ENCODE measurements around the gene NETO2. TPM values are rescaled to one million over a fixed set of nuclear protein-coding genes. Genes with fewer than 3 reads are reported as not detected.

Gene NETO2
- total and polyA plus RNA-seq, 2 of the 13 experiments (the other 11 are each of a cell fraction or from before 2014, with no cell fraction given) = 8.2 to 13.5 TPM

- Histone ChIP-seq H3K36me3 (replicated peaks in 1 of 2; ENCODE audit: control insufficient read depth in 1 of 2, insufficient read depth in 2 of 2, low read length in 2 of 2) (no peaks in the 10 kb centered on the region), H3K9ac (ENCODE audit: insufficient read depth, low read depth, low read length) (no peak overlapping the region), H3K4me1 (ENCODE audit: insufficient read depth, low read length) (no peaks in the 10 kb centered on the region), H4K20me1 (ENCODE audit: insufficient read depth, low read length) (no peaks in the 10 kb centered on the region), H2AFZ (ENCODE audit: low read length) (no peak overlapping the region), H3K4me3 (replicated peaks in 1 of 3; ENCODE audit: insufficient read depth in 1 of 3, low read depth in 2 of 3, low read length in 3 of 3) (no peak overlapping the region), H3K4me2 (ENCODE audit: low read depth, low read length) (no peak overlapping the region), H3K79me2 (ENCODE audit: insufficient read depth, low read length) (no peaks in the 10 kb centered on the region), H3K27me3 (ENCODE audit: control insufficient read depth in 1 of 2, insufficient read depth in 2 of 2, low read length in 2 of 2) (no peaks in the 10 kb centered on the region; a peak in 1 of 5 replicates), H3K9me3 (ENCODE audit: low read length) (no peaks in the 10 kb centered on the region), H3K27ac (ENCODE audit: extremely low read length, insufficient read depth, low read length) (no peak overlapping the region)
- ChIA-PET POLR2A (interaction anchor here (0.6 kb wide), 1 partner anchor 265 kb away, joined by 3 read pairs; no protein-coding TSS in a partner anchor), CTCF (ENCODE audit: low intra/inter-chr PET ratio, low total read pairs) (no interaction called here)
- DNase-seq (ENCODE audit: low spot score) (peak; percentile 17), FAIRE-seq (no peak), ATAC-seq (peak; percentile 70)
- intact Hi-C loops (cut with micrococcal nuclease; ENCODE audit: unreplicated experiment) (no loop called here), in situ Hi-C loops (cut with HindIII; ENCODE audit: extremely low pct_ligation_motif_present, low pct_unique_long_range_greater_than_20kb) (no loop called here)
- 53% methylated on average over 3 of the region's 3 CpGs for WGBS (ENCODE audit: low lambda C conversion rate)
- BruUV-seq (replicated peaks) = no TSS peak
- 0 out of 2 replicates have a peak, but pooled peaks have one; percentile 24 for TF ChIP-seq TEF (CRISPR knock-in tag; IDR thresholded peaks at IDR 0.05)
- TF ChIP-seq ZNF644 (CRISPR knock-in tag; IDR thresholded peaks at IDR 0.05; ENCODE audit: low read depth) = 0 out of 2 replicates have a peak, but pooled peaks have one; percentile 9
- peak; percentile 11; the same call in 1 of the 2 replicates for TF ChIP-seq STAG1 (CRISPR knock-in tag; IDR thresholded peaks at IDR 0.05)
- no peak for TF ChIP-seq ZNF607 (CRISPR knock-in tag; IDR thresholded peaks at IDR 0.05; ENCODE audit: borderline replicate concordance)
These were observed 32.8 kb downstream of the NETO2 start for GRCh38 chr16:47110939-47111338.

- no TSS peak for BruUV-seq (replicated peaks)
- no peak for TF ChIP-seq FLYWCH1 (CRISPR knock-in tag; IDR thresholded peaks at IDR 0.05)
- no peak for TF ChIP-seq KDM6A (CRISPR knock-in tag; IDR thresholded peaks at IDR 0.05; ENCODE audit: low read depth)
- no peak for TF ChIP-seq CHD4 (IDR thresholded peaks at IDR 0.05; ENCODE audit: borderline replicate concordance, low read length)
- no peak for TF ChIP-seq THRA (CRISPR knock-in tag; IDR thresholded peaks at IDR 0.05; ENCODE audit: borderline replicate concordance)
- TF ChIP-seq ZNF605 (CRISPR knock-in tag; IDR thresholded peaks at IDR 0.05) = no peak
- TF ChIP-seq ZNF724P (CRISPR knock-in tag; IDR thresholded peaks at IDR 0.05; ENCODE audit: borderline replicate concordance) = no peak
- no peak for TF ChIP-seq ZBTB39 (CRISPR knock-in tag; IDR thresholded peaks at IDR 0.05)
- no peak for TF ChIP-seq TFDP1 (CRISPR knock-in tag; IDR thresholded peaks at IDR 0.05; ENCODE audit: borderline replicate concordance)
These were observed 34.4 kb downstream of the NETO2 start for GRCh38 chr16:47109361-47109760.

More at GRCh38 chr16:47109361-47109760, 34.4 kb downstream of the NETO2 start:
- DNase-seq (ENCODE audit: low spot score) (no peak), ATAC-seq (no peak), FAIRE-seq (no peak)
- H3K27me3 ChIP-seq (ENCODE audit: control insufficient read depth in 1 of 2, insufficient read depth in 2 of 2, low read length in 2 of 2) = no peaks in the 10 kb centered on the region; a peak in 1 of 5 replicates
- no peak overlapping the region for H3K4me2 ChIP-seq (ENCODE audit: low read depth, low read length)
- ChIA-PET CTCF (ENCODE audit: low intra/inter-chr PET ratio, low total read pairs) (no interaction called here), POLR2A (no interaction called here)
- in situ Hi-C loops (cut with HindIII; ENCODE audit: extremely low pct_ligation_motif_present, low pct_unique_long_range_greater_than_20kb) (no loop called here), intact Hi-C loops (cut with micrococcal nuclease; ENCODE audit: unreplicated experiment) (no loop called here)
- no peak overlapping the region for H3K9ac ChIP-seq (ENCODE audit: insufficient read depth, low read depth, low read length)
- H3K4me3 ChIP-seq (replicated peaks in 1 of 3; ENCODE audit: insufficient read depth in 1 of 3, low read depth in 2 of 3, low read length in 3 of 3) = no peak overlapping the region
- no peak overlapping the region for H3K27ac ChIP-seq (ENCODE audit: extremely low read length, insufficient read depth, low read length)
- H4K20me1 ChIP-seq (ENCODE audit: insufficient read depth, low read length) = no peaks in the 10 kb centered on the region
- H3K36me3 ChIP-seq (replicated peaks in 1 of 2; ENCODE audit: control insufficient read depth in 1 of 2, insufficient read depth in 2 of 2, low read length in 2 of 2) = no peaks in the 10 kb centered on the region
- H3K79me2 ChIP-seq (ENCODE audit: insufficient read depth, low read length) = no peaks in the 10 kb centered on the region
- WGBS (ENCODE audit: low lambda C conversion rate) = 64% methylated on average over 5 of the region's 5 CpGs
- H2AFZ ChIP-seq (ENCODE audit: low read length) = no peak overlapping the region
- H3K4me1 ChIP-seq (ENCODE audit: insufficient read depth, low read length) = no peaks in the 10 kb centered on the region
- no peaks in the 10 kb centered on the region for H3K9me3 ChIP-seq (ENCODE audit: low read length)

Measured in HepG2 (cell line).